GM19395 (cell line): ENCODE results near the gene TOMM7.
"Not testable (repeated sequence)": the region's sequence is repeated elsewhere in the genome, so short reads cannot be mapped to it uniquely, and the experiment has no call there.

Source experiments
- ATAC-seq: cut with Tn5 transposase; IDR thresholded peaks from one replicate; pipeline ENCODE4 v1.9.1; 2021; ENCODE audit warnings: mild to moderate bottlenecking, moderate library complexity; ENCODE audit not compliant: unreplicated experiment

Gene TOMM7

GRCh38 chr7:22854158-22855048 is 31.8 kb upstream of the TOMM7 start:
- ATAC-seq, result peak; percentile 81

GRCh38 chr7:22853674-22854157 is 31.1 kb upstream of the TOMM7 start:
- ATAC-seq, result peak; percentile 40

GRCh38 chr7:22853138-22853537 is 30.5 kb upstream of the TOMM7 start:
- no peak for ATAC-seq

GRCh38 chr7:22851145-22851544 is 28.5 kb upstream of the TOMM7 start:
- no peak for ATAC-seq

- ATAC-seq, result not testable (repeated sequence)
These were observed 27.7 kb upstream of the TOMM7 start for GRCh38 chr7:22850394-22850793.

- ATAC-seq, result no peak
These were observed 27.0 kb upstream of the TOMM7 start for GRCh38 chr7:22849662-22850061.

- no peak for ATAC-seq
These were observed 26.5 kb upstream of the TOMM7 start for GRCh38 chr7:22849172-22849571.

GRCh38 chr7:22846961-22847360 is 24.3 kb upstream of the TOMM7 start:
- no peak for ATAC-seq

GRCh38 chr7:22845221-22845834 is 22.7 kb upstream of the TOMM7 start:
- no peak for ATAC-seq

GRCh38 chr7:22843681-22844309 is 21.1 kb upstream of the TOMM7 start:
- no peak for ATAC-seq

GRCh38 chr7:22842973-22843372 is 20.3 kb upstream of the TOMM7 start:
- no peak for ATAC-seq

GRCh38 chr7:22842383-22842941 is 19.8 kb upstream of the TOMM7 start:
- no peak for ATAC-seq

GRCh38 chr7:22841954-22842353 is 19.3 kb upstream of the TOMM7 start:
- ATAC-seq, result no peak

- ATAC-seq, result no peak
These were observed 14.7 kb upstream of the TOMM7 start for GRCh38 chr7:22837308-22837707.

- ATAC-seq, result not testable (repeated sequence)
These were observed 13.9 kb upstream of the TOMM7 start for GRCh38 chr7:22836506-22836905.

GRCh38 chr7:22833957-22834356 is 11.3 kb upstream of the TOMM7 start:
- no peak for ATAC-seq

- no peak for ATAC-seq
These were observed 10.6 kb upstream of the TOMM7 start for GRCh38 chr7:22833113-22833855.

- no peak for ATAC-seq
These were observed 9.8 kb upstream of the TOMM7 start for GRCh38 chr7:22832401-22832800.

GRCh38 chr7:22831602-22832305 is 9.1 kb upstream of the TOMM7 start:
- ATAC-seq, result no peak

GRCh38 chr7:22827563-22827962 is 4.9 kb upstream of the TOMM7 start:
- ATAC-seq, result no peak
